ENCODE results near the gene IFRD2.

GRCh38 chr3:50273689-50274065 lies 18.6 kb downstream of the IFRD2 start:
- TF ChIP-seq CTCF (IDR thresholded peaks at IDR 0.05) (no peak), POLR2A (IDR thresholded peaks at IDR 0.05) (no peak), POLR2AphosphoS5 (IDR thresholded peaks at IDR 0.05) (no peak)

All from upper lobe of left lung (tissue), 4 donors.